ENCODE results near the gene MPL.
"Not testable (repeated sequence)": the region's sequence is repeated elsewhere in the genome, so short reads cannot be mapped to it uniquely, and the experiment has no call there.

Gene MPL

DNA sequence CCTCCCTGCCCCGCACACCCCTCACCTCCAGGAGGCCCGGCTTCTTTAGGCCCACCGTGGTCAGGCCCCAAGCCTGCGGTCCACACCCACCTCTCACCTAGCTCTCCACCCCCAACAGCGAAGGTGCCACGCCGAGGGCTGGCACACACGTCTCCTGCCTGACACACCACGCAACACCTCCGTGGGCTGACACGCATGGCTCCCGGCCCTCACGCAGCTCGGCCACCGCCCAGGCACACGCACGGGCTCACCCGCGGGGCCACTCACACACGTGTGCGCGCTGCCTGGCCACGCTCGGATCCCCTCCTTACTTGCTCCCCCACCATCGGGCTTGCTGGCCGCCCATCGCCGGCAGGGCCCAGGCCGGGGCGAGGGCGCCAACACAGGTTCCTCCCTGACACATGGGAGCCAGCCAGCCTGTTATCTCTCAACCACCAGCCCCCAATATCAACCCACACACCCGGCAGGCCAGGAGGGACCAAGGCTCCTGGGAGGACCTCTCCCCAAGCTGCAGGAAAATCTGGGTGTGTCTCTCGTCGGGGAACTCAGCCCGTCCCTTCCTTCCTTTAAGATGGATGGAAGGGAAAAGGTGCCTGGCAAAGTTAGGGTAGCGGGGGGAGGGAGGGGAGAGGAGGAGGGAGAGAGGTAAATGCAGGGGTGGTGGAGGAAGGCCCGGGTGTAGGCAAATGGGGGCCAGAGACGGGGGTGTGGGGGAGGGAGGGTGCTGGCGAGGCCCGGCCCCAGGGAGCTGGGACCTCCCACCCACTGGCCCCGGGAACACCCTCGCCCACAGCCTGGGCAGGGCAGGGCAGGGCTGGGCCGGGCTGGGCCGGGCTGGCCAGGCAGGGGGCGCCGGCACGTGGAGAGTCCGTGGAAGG is 29.6 kb downstream of the MPL start:
- Histone ChIP-seq H3K23ac (ENCODE audit: low read length) (no peak overlapping the region), H3K79me1 (ENCODE audit: low read length) (peaks cover 20% of the 10 kb centered on the region), H3K14ac (ENCODE audit: low read length) (peak overlapping the region; percentile 95), H2BK120ac (ENCODE audit: insufficient read depth, low read length, poor library complexity) (peak overlapping the region; percentile 95), H3K4ac (ENCODE audit: low read depth, low read length) (peak overlapping the region; percentile 95), H2AFZ (ENCODE audit: insufficient read depth, low read length, poor library complexity) (peak overlapping the region; percentile 61), H3K4me1 (ENCODE audit: control insufficient read depth in 1 of 2, insufficient read depth in 2 of 2, low read length in 2 of 2) (peaks cover 25% of the 10 kb centered on the region in 2 experiments), H3K4me3 (ENCODE audit: low read depth, low read length) (peak overlapping the region; percentile 82), H2BK5ac (ENCODE audit: low read depth, low read length, poor library complexity) (peak overlapping the region; percentile 97), H3K9ac (ENCODE audit: low read length) (peak overlapping the region; percentile 75), H3K27me3 (ENCODE audit: insufficient read depth, low read length) (no peaks in the 10 kb centered on the region), H3K27ac (ENCODE audit: low read depth, low read length) (peak overlapping the region; percentile 96), H2AK5ac (ENCODE audit: low read length) (peak overlapping the region; percentile 95), H4K12ac (ENCODE audit: low read depth, low read length) (peak overlapping the region; percentile 65), H3K4me2 (ENCODE audit: low read length) (peak overlapping the region; percentile 91), H2BK12ac (ENCODE audit: low read length) (peak overlapping the region; percentile 51), H4K91ac (ENCODE audit: low read depth, low read length) (peak overlapping the region; percentile 96), H3K18ac (ENCODE audit: low read length) (peak overlapping the region; percentile 95), H3K9me3 (ENCODE audit: insufficient read depth, low read depth, low read length) (no peaks in the 10 kb centered on the region), H3K79me2 (ENCODE audit: control insufficient read depth, insufficient read depth, low read length, poor library complexity) (peaks cover 15% of the 10 kb centered on the region), H4K8ac (ENCODE audit: low read depth, low read length) (peak overlapping the region; percentile 90), H3K36me3 (ENCODE audit: control insufficient read depth in 1 of 2, insufficient read depth in 2 of 2, low read length in 2 of 2) (peaks cover 19 to 29% of the 10 kb centered on the region in 2 experiments)
- peak; percentile 7 to 16 for DNase-seq
- WGBS (ENCODE audit: extremely low coverage, insufficient coverage, insufficient read length), result no CpG with 5 or more reads among the region's 48 CpGs

DNA sequence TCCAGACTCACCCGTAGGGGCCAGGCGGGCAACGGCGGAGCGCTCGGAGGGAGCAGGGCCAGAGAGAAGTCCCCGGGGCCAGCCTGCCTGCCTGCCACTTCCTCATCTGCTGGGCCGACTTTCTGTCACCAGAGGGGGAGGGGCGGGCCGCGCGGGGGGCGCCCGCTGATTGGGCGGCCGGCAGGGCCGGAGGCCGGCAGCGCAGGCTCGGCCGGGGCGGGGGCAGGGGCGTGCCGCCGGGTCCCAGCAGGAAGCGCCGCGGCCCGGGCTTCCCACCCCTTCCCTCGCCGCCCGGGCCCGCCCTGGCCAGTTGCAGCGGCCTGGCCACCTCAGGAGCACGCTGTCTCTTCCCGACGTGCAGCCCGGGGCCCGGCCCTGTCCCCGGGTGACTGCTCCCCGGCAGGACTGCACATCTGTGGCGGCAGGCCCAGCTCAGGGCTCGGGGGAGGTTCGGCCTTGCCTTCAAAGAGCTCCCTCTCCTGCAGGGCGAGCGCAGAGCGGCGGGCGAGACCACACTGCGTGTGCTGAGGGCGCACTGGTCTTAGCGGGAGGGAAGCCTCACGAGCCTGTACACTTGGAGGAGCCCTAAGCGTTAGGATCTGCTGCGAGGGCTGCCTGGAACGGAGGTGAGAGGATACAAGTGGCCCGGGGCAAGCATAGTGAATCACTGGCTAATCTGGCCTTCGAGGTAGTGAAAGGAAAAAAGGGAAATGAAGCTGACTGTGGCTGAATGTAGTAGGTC is 30.5 kb downstream of the MPL start, which contains the start of gene ELOVL1:
Gene ELOVL1 (minus strand): TSS at position 108 of the 742 bp plus-strand sequence. CDS start 2,402 bp downstream, outside the sequence.
- peak within 1 kb of the TSS; percentile 96 for H3K27ac ChIP-seq (ENCODE audit: low read depth, low read length)
- peak within 1 kb of the TSS; percentile 95 for H2AK5ac ChIP-seq (ENCODE audit: low read length)
- no peaks in the 10 kb centered on the region for H3K27me3 ChIP-seq (ENCODE audit: insufficient read depth, low read length)
- H3K4me3 ChIP-seq (ENCODE audit: low read depth, low read length), result peak within 1 kb of the TSS; percentile 82
- H2BK5ac ChIP-seq (ENCODE audit: low read depth, low read length, poor library complexity), result peak within 1 kb of the TSS; percentile 97
- H4K8ac ChIP-seq (ENCODE audit: low read depth, low read length), result peak within 1 kb of the TSS; percentile 90
- H3K79me1 ChIP-seq (ENCODE audit: low read length), result peaks cover 20% of the 10 kb centered on the region
- peak within 1 kb of the TSS; percentile 78 for H3K9ac ChIP-seq (ENCODE audit: low read length)
- H3K9me3 ChIP-seq (ENCODE audit: insufficient read depth, low read depth, low read length), result no peaks in the 10 kb centered on the region
- H3K4me2 ChIP-seq (ENCODE audit: low read length), result peak within 1 kb of the TSS; percentile 91
- H3K79me2 ChIP-seq (ENCODE audit: control insufficient read depth, insufficient read depth, low read length, poor library complexity), result peaks cover 15% of the 10 kb centered on the region
- H3K18ac ChIP-seq (ENCODE audit: low read length), result peak within 1 kb of the TSS; percentile 95
- H3K4ac ChIP-seq (ENCODE audit: low read depth, low read length), result peak within 1 kb of the TSS; percentile 95
- peak; percentile 93 to 95 for DNase-seq
- H4K91ac ChIP-seq (ENCODE audit: low read depth, low read length), result peak within 1 kb of the TSS; percentile 96
- peak within 1 kb of the TSS; percentile 82 for H2AFZ ChIP-seq (ENCODE audit: insufficient read depth, low read length, poor library complexity)
- H4K12ac ChIP-seq (ENCODE audit: low read depth, low read length), result peak within 1 kb of the TSS; percentile 92
- peak within 1 kb of the TSS; percentile 95 for H2BK120ac ChIP-seq (ENCODE audit: insufficient read depth, low read length, poor library complexity)
- H3K4me1 ChIP-seq (ENCODE audit: control insufficient read depth in 1 of 2, insufficient read depth in 2 of 2, low read length in 2 of 2), result peaks cover 25 to 30% of the 10 kb centered on the region in 2 experiments
- H2BK12ac ChIP-seq (ENCODE audit: low read length), result peak within 1 kb of the TSS; percentile 51
- H3K36me3 ChIP-seq (ENCODE audit: control insufficient read depth in 1 of 2, insufficient read depth in 2 of 2, low read length in 2 of 2), result peaks cover 15 to 26% of the 10 kb centered on the region in 2 experiments
- peak within 1 kb of the TSS; percentile 95 for H3K14ac ChIP-seq (ENCODE audit: low read length)
- WGBS (ENCODE audit: extremely low coverage, insufficient coverage, insufficient read length), result no CpG with 5 or more reads among the region's 58 CpGs
- H3K23ac ChIP-seq (ENCODE audit: low read length), result no peak within 1 kb of the TSS

DNA sequence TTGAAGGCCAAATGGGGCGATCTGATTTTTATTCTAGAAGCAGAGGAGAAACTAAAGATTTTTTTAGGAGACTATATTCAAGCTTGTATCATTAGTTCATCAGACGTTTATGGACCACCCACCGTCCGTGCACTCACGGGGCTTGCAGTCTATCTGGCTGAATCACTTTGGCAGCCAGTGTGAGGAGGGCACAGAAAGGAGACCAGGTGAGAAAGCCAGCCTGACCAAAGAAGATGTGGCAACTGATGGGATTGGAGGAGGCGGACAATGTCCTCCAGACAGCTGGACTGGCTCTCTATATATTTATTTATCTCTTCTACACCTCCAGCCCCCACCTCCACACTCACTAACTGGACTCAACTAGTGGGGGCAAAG is 31.0 kb downstream of the MPL start:
- Histone ChIP-seq H4K8ac (ENCODE audit: low read depth, low read length) (no peak overlapping the region), H3K4ac (ENCODE audit: low read depth, low read length) (peak overlapping the region; percentile 8), H3K4me3 (ENCODE audit: low read depth, low read length) (no peak overlapping the region), H3K9ac (ENCODE audit: low read length) (peak overlapping the region; percentile 11), H2AFZ (ENCODE audit: insufficient read depth, low read length, poor library complexity) (peak overlapping the region; percentile 82), H3K23ac (ENCODE audit: low read length) (no peak overlapping the region), H3K79me2 (ENCODE audit: control insufficient read depth, insufficient read depth, low read length, poor library complexity) (peaks cover 15% of the 10 kb centered on the region), H4K91ac (ENCODE audit: low read depth, low read length) (peak overlapping the region; percentile 33), H4K12ac (ENCODE audit: low read depth, low read length) (peak overlapping the region; percentile 19), H3K4me2 (ENCODE audit: low read length) (peak overlapping the region; percentile 70), H2BK5ac (ENCODE audit: low read depth, low read length, poor library complexity) (no peak overlapping the region), H2AK5ac (ENCODE audit: low read length) (peak overlapping the region; percentile 8), H3K36me3 (ENCODE audit: control insufficient read depth in 1 of 2, insufficient read depth in 2 of 2, low read length in 2 of 2) (peaks cover 12 to 20% of the 10 kb centered on the region in 2 experiments), H3K27ac (ENCODE audit: low read depth, low read length) (peak overlapping the region; percentile 96), H3K4me1 (ENCODE audit: control insufficient read depth in 1 of 2, insufficient read depth in 2 of 2, low read length in 2 of 2) (peaks cover 27 to 33% of the 10 kb centered on the region in 2 experiments), H3K9me3 (ENCODE audit: insufficient read depth, low read depth, low read length) (no peaks in the 10 kb centered on the region), H3K18ac (ENCODE audit: low read length) (no peak overlapping the region), H3K27me3 (ENCODE audit: insufficient read depth, low read length) (no peaks in the 10 kb centered on the region), H3K14ac (ENCODE audit: low read length) (peak overlapping the region; percentile 21), H2BK120ac (ENCODE audit: insufficient read depth, low read length, poor library complexity) (peak overlapping the region; percentile 6), H3K79me1 (ENCODE audit: low read length) (peaks cover 20% of the 10 kb centered on the region), H2BK12ac (ENCODE audit: low read length) (no peak overlapping the region)
- peak in 1 of 2 donors; percentile 7 for DNase-seq
- no CpG with 5 or more reads among the region's 6 CpGs for WGBS (ENCODE audit: extremely low coverage, insufficient coverage, insufficient read length)

DNA sequence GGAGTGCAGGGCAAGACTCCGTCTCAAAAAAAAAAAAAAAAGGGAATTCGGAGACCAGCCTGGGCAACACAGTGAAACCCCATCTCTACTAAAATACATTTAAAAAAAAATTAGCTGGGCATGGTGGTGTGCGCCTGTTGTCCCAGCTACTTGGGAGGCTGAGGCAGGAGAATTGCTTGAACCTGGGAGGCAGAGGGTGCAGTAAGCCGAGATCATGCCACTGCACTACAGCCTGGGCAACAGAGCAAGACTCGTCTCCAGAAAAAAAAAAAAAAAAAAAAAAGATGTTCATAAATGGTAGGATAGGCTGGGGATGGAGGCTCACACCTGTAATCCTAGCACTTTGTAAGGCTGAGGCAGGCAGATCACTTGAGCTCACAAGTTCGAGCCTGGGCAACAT is 32.2 kb downstream of the MPL start:
- no CpG with 5 or more reads among the region's 6 CpGs for WGBS (ENCODE audit: extremely low coverage, insufficient coverage, insufficient read length)
- not testable (repeated sequence) for H3K4ac ChIP-seq (ENCODE audit: low read depth, low read length); H3K4me3 ChIP-seq (ENCODE audit: low read depth, low read length); H2BK5ac ChIP-seq (ENCODE audit: low read depth, low read length, poor library complexity); H3K9ac ChIP-seq (ENCODE audit: low read length); H4K91ac ChIP-seq (ENCODE audit: low read depth, low read length); H3K23ac ChIP-seq (ENCODE audit: low read length); H4K12ac ChIP-seq (ENCODE audit: low read depth, low read length); H2BK12ac ChIP-seq (ENCODE audit: low read length); H3K18ac ChIP-seq (ENCODE audit: low read length); H3K27me3 ChIP-seq (ENCODE audit: insufficient read depth, low read length); H3K27ac ChIP-seq (ENCODE audit: low read depth, low read length); H3K14ac ChIP-seq (ENCODE audit: low read length); H2AFZ ChIP-seq (ENCODE audit: insufficient read depth, low read length, poor library complexity); H3K4me2 ChIP-seq (ENCODE audit: low read length); H4K8ac ChIP-seq (ENCODE audit: low read depth, low read length); DNase-seq; H2AK5ac ChIP-seq (ENCODE audit: low read length); H3K9me3 ChIP-seq (ENCODE audit: insufficient read depth, low read depth, low read length); H3K36me3 ChIP-seq (ENCODE audit: control insufficient read depth in 1 of 2, insufficient read depth in 2 of 2, low read length in 2 of 2); H2BK120ac ChIP-seq (ENCODE audit: insufficient read depth, low read length, poor library complexity)
- H3K79me1 ChIP-seq (ENCODE audit: low read length), result peaks cover 20% of the 10 kb centered on the region
- H3K4me1 ChIP-seq (ENCODE audit: control insufficient read depth in 1 of 2, insufficient read depth in 2 of 2, low read length in 2 of 2), result peaks cover 27 to 32% of the 10 kb centered on the region in 2 experiments
- H3K79me2 ChIP-seq (ENCODE audit: control insufficient read depth, insufficient read depth, low read length, poor library complexity), result peaks cover 15% of the 10 kb centered on the region
